Ureter (tissue), 1 donor: Measurements from ENCODE around the gene TMEM167B. TPM values are rescaled to one million over a fixed set of nuclear protein-coding genes. Genes with fewer than 3 reads are reported as not detected.
"Not testable (repeated sequence)": the region's sequence is repeated elsewhere in the genome, so short reads cannot be mapped to it uniquely, and the experiment has no call there.

Source experiments
- DNase-seq: peaks from one replicate; pipeline ENCODE4 v3.0.0-alpha.2; 2020; ENCODE audit warnings: low spot score
- total RNA-seq: library from RNA; stranded (reverse); gene quantifications from one replicate; pipeline ENCODE4 v1.2.4, GENCODE V29; 2023
- donor health status: DM: yes; HTN: yes; CAD: no.

The TMEM167B gene
- total RNA-seq, 1 donor from 2014 or later = 55.1 TPM

DNA sequence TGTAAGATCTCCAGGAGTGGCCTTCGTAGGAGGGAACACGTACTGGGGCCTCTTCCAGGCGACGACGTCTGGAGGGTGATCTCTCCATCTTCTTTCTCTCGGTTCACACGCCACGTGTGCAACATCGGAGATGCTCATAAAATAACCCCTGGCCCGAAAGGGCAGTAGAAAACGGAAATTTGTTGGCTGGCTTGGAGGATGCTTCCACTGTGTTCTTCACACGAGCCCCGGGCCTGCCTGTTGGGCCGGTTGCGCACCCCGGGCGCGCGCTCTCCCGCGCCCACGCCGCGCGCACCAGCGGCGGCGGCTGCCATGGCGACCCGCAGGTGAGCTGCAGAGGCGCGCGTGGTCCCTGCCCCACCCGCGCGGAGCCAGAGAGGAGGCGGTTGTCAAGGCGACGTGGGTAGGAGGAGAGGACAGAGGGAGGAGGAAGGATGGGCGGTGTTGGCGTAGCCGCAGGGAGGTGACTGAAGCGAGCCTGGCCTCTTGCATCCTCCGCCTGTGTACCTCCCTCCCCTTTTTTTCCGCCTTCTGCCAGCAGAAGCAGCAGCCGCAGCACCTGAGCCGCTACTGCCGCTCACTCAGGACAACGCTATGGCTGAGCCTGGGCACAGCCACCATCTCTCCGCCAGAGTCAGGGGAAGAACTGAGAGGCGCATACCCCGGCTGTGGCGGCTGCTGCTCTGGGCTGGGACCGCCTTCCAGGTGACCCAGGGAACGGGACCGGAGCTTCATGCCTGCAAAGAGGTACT, 23.2 kb downstream of the TMEM167B start, which contains the start of gene ELAPOR1:
Gene ELAPOR1, plus strand, starts transcription at position 526 of the 752 bp plus-strand sequence. Its CDS starts 69 bp downstream, at position 595.
- DNase-seq = peak; percentile 54

DNA sequence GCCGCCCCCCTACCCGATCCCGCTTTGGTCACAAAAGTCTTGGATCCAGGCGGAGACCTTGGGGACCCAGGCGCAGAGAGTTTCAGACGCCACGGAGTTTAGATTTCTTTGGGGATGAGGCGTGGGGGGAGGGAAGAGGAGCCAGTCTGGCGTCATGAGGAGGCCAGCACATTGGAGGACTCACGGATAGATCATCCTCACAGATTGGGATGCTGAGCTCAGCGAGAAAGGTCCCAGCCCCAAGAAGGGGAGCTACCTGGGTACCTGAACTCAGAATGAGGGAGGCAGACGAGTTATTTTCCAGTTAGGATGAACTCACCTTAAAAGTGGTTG, 23.7 kb downstream of the TMEM167B start:
- DNase-seq = no peak

DNA sequence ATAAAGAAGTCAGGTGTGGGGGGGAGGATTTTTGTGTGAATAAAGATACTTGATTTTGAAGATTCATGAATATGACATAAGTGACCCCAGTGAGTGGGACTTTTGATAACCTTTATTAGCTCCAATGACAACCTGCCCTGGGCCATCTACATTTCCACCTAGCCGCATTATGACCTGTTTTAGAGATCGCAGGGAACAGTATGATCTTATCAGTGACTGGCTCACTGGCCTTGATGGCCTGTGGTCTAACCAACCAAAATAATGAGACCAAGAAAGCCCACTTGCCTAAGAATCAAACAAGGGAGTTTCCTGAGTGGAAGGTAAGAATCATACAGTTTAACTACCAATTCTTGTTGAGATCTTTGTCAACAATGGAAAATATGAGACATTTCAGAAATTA, 25.1 kb downstream of the TMEM167B start:
- no peak for DNase-seq

DNA sequence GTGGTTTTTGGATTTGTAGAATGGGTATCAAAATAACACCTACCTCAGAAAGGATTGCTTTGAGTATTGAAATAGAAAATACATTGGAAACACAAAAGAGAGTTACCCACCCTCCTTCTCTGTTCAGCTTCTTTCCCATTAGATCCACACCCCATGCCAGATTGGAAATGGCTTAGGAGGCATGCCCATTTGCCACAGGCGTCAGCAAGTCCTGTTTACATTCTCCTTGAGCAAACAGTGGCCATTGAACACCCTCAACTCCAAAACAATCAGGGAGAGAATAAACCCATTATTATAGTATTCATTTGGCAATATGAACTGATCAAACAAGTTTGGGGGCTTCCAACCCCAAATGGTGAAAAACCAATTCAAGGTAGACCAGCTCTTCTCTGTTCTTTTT, 25.7 kb downstream of the TMEM167B start:
- no peak for DNase-seq

DNA sequence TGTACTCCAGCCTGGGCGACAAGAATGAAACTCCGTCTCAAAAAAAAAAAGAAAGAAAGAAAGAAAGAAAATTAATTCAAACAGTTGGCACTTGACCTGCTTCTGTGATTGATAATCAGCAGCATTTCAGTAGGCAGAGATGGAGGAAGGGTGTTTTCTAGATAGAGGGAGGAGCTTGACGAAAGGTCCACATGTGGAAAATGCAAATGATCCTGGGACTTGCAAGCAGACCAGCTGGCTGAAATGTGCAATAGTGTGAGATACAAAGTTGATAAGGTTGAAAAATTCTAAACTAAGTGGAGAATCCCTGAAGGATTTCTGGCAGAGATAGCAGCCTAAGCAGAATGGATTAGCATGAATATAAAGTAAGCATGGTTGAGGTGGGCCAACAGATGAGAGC, 27.5 kb downstream of the TMEM167B start:
- DNase-seq = no peak

DNA sequence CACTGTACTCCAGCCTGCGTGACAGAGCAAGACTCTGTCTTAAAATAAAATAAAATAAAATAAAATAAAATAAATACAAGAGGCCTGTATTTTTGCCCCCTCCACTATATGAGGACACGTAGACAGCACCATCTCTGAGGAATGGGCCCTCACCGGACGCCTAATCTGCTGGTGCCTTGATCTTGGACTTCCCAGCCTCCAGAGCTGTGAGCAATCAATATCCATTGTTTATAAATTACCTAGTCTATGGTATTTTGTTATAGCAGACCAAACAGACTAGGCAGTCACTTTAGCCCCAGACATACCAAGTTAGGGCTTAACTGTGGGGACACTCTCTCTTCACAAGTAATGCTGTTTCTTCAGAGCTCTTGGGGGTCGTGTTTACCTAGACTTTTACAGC, 29.8 kb downstream of the TMEM167B start:
- DNase-seq = no peak

DNA sequence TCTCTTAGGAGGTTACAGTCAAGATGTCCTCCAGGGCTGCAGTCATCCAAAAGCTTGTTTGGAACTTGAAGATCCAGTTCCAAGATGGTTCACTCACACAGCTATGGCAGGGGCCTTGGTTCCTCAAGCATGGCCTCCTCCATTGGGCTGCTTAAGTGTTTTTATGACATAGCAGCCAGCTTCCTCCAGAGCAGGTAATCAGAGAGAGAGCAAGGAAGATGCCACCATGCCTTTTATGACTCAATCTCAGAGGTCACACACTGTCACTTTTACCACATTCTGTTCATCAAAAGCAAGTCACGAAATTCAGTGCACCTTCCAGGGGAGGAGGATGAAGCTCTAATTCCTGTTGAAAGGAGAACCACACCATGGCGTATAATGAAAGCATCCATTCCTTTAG, 40.5 kb downstream of the TMEM167B start:
- no peak for DNase-seq

DNA sequence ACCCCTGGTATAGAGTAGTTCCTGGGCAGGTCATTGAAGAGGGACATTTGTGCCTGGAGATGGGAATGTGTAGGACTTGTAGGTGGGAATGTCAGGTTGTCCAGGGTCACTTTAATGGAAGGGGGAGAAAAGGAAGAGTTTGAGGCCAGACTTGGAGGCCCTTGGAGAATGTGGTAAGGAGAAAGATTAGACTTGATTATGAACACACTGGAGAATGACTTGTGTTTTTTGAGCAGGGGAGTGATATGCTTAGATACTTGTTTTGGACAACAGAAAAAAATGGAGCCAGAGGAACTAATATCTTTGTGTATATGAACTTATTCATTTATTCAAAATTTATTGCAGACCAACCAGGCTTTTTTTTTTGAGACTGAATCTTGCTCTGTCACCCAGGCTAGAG, 41.2 kb downstream of the TMEM167B start:
- DNase-seq = no peak

DNA sequence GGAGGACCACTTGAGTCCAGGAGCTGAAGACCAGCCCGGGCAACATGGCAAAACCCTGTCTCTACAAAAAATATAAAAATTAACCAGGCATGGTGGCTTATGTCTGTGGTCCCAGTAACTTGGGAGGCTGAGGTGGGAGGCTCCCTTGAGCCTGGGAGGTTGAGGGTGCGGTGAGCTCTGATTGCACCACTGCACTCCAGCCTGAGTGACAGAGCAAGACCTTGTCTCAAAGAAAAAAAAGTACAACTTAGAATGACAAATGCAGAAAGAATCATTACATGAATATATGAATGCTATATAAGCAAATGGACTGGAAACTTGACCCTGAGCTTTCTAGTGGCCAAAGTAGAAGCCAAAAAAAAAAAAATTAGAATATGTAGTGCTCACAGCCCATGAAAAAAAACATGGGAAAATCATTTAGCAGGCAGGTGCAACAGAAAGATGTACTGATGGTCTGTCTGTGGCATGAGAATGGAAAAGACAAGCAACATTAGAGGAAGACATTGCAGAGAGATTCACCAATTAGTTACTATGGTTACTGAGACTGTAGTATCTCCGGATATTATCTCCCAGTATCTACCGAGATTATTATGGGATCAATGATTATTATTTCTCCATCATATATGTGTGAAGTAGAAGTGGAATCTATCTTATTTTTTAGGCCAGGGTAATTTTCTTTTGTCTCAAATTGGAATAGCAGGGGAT, 42.6 kb downstream of the TMEM167B start:
- no peak for DNase-seq

DNA sequence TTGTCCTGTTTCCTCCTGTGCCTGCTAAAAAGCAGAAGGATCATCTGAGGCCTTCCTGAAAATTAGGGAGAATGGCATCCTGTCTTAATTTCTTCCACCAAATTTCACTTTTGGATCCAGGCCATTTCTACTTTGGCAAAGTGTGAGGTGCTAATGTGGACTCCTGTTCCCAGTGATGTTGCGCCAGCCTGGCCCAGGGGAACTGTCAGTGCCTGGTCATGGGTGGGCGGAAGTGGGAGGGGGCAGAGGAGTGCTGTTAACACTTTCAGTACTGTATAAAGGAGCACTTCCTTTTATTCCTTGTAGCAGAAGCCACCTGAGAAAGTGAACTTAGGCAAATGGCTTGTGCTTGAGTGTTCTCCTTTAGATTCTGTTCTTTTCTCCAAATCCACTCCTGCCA, 43.3 kb downstream of the TMEM167B start:
- no peak for DNase-seq

DNA sequence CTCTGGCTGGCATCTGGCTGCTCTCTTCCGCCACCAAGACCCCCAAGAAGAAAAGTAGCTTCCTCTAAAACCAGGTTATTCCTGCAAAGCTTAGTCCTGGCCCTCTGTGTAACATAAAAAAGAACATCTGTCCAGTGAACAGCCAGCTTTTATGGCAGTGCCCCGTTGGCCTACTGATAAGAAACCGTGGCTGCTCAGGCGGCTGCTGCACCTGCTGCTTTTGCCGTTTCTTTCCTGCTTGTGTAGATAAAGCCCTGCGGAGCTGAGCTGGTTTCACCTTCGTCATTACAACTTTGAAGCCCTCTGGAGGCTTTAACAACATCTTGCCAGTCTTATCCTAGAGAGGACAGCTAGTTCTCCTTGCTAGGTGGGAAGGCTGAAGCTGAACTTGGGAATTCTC, 43.9 kb downstream of the TMEM167B start:
- no peak for DNase-seq

DNA sequence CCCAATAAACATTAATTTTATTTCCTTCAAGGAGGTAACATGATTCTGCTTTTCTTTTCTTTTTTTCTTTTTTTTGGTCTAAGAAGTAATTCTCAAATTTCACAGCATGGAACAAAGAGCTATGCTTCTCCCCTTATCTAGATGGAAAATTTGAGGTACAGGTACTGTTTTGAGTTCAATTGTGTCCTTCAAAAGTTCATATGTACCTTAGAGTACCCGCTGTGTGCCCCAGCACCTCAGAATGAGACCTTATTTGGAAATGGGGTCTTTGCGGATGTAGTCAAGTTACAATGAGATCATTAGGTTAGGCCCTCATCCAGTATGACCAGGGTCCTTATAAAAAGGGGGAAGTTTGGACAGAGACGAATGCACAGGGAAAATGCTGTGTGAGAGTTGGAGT, 45.4 kb downstream of the TMEM167B start:
- no peak for DNase-seq

DNA sequence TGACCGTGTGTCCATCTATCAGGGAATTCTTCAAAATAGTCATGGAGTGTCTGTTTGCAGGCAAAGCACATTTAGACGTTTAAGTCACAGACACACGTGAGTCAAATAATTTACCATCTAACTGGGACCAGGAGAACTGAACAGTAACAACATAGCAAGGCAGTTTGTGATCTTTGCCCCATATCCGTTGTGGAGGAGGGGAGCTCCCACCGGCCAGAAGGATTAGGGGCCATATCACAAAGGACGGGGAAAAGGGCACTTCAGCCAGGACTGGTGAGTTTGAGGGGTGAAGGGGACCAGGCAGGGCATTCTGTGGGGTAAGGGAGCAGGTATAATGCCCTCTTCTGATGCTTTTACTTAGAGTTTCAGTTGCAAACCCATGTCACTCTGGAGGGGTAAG, 46.2 kb downstream of the TMEM167B start:
- DNase-seq = no peak

DNA sequence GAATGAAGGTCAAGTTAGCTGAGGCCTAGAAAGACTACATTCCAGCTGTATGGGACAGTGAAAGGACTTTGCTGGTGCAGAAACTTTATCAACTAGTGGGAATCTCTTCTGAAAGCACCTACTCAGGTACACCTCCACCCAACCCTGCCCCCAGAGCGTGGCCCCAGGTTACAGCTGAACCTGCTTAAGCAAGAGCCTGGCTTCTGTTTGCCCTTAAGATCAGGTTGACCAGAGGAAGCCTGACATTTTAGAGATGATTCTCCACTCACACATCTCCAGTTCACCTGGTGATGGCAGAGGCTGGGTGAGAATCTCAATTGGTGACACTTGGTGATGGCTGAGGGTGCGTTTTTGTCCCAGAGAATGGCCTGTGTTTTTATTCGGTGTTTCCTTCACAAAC, 47.4 kb downstream of the TMEM167B start:
- no peak for DNase-seq

DNA sequence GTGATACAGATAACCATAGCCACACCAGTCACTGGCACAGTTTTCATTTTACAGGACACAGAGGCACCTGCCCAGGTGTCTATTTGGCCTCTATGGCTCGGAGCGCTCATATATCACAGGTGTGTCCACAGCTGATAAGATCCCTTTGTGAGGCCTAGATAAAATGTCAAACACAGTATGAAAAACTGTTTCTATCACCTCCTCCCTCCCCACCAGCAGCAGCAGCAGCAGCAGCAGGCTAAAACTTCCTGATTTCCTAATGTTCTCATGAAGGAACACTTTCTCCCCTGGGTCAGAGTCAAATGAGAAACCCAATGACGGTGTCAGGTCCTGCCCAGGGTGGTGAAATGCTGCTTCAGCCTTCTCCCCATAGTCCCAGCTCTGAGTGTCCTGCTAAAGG, 47.8 kb downstream of the TMEM167B start:
- no peak for DNase-seq

DNA sequence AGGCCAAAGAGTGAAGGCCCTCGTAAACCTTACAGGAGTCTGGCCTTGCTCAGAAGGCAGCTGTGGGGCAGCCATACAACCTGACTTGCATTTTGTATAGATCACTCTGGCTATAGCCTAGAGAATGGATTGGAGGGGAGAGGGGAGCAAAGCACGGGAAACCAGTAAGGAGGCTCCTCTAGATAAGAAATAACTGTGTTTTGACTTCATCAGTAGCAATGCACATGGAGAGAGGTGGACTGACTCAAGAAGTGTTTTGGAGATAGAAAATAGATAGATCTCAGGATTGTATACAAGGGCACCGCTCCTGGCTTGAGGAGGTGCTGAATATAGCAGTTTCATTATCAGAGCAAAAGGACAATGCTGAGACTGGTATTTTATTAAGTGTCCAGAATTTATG, 49.8 kb downstream of the TMEM167B start:
- DNase-seq = no peak

DNA sequence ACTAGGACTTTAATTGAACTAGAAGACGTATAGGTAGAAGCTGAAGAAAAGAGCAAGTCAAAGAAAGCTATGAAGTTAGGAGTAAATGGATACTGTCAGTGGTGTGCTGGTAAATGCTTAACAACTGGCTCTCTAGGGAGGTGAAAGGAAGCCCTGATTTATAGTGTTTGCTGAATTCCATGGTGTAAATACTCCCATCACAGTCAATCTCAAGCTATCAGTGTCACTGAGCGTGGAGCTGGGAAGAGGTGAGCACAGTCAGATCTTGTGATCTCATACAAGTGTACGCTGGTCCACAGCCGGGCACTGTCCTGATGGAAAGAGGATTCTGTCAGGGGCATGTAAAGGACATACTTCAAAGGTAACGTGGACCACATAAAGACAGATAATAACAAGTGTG, 51.7 kb downstream of the TMEM167B start:
- no peak for DNase-seq

DNA sequence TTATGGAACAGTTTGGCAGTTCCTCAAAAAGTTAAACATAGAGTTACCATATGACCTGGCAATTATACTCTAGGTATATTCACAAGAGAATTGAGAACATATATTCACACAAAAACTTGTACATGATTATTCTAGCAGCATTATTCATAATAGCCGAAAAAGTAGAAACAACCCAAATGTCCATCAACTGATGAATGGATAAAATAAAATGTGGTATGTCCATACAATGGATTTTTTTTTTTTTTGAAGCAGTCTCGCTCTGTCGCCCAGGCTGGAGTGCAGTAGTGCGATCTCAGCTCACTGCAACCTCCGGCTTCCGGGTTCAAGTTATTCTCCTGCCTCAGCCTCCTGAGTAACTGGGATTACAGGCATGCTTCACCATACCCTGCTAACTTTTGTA, 52.2 kb downstream of the TMEM167B start:
- DNase-seq = not testable (repeated sequence)

Other genes starting within 250 kb of the TMEM167B start
- not detected for gene AKNAD1, start 233.7 kb upstream of the TMEM167B start, total RNA-seq
- 14.4 TPM for gene GPSM2, start 213.8 kb upstream of the TMEM167B start, total RNA-seq
- 43.2 TPM for gene CLCC1, start 127.3 kb upstream of the TMEM167B start, total RNA-seq
- gene WDR47, start 48.7 kb upstream of the TMEM167B start, total RNA-seq = 18.8 TPM
- 27.0 TPM for gene TAF13, start 14.8 kb upstream of the TMEM167B start, total RNA-seq
- 0.75 TPM for gene ELAPOR1, start 23.4 kb downstream of the TMEM167B start, total RNA-seq
- 239 TPM for gene SARS1, start 123.2 kb downstream of the TMEM167B start, total RNA-seq
- gene CELSR2, start 158.8 kb downstream of the TMEM167B start, total RNA-seq = 19.2 TPM
- gene PSRC1, start 192.4 kb downstream of the TMEM167B start, total RNA-seq = 3.1 TPM
- gene MYBPHL, start 216.2 kb downstream of the TMEM167B start, total RNA-seq = not detected